Endodermal cell (in vitro differentiated cells): ENCODE results near the gene THEMIS2. TPM values are rescaled to one million over a fixed set of nuclear protein-coding genes. Genes with fewer than 3 reads are reported as not detected.

Experiments
- DNase-seq: peaks from one replicate; pipeline ENCODE4 v3.0.0-alpha.2; 2017
- H3K27ac ChIP-seq: 2 replicates; pipeline ENCODE4 v1.5.1; 2013; ENCODE audit warnings: mild to moderate bottlenecking, low read depth, low read length, moderate library complexity
- H3K27me3 ChIP-seq: 2 replicates; pipeline ENCODE4 v1.6.1; 2013; ENCODE audit warnings: mild to moderate bottlenecking, low read length, moderate library complexity; ENCODE audit not compliant: insufficient read depth, control insufficient read depth, poor library complexity, severe bottlenecking
- H3K36me3 ChIP-seq: 2 replicates; pipeline ENCODE4 v1.7.0; 2013; ENCODE audit warnings: mild to moderate bottlenecking, low read length, moderate library complexity; ENCODE audit not compliant: control insufficient read depth, insufficient read depth
- H3K4me1 ChIP-seq: one replicate; pipeline ENCODE4 v1.7.0; 2013; ENCODE audit warnings: low read length; ENCODE audit not compliant: control insufficient read depth, insufficient read depth
- H3K4me3 ChIP-seq: 2 replicates; pipeline ENCODE4 v1.5.1; 2013; ENCODE audit warnings: mild to moderate bottlenecking, low read length, moderate library complexity
- H3K9ac ChIP-seq: 2 replicates; pipeline ENCODE4 v1.6.1; 2013; ENCODE audit warnings: mild to moderate bottlenecking, low read length, moderate library complexity; ENCODE audit not compliant: poor library complexity, severe bottlenecking; ENCODE audit errors: extremely low read depth
- H3K9me3 ChIP-seq: 2 replicates; pipeline ENCODE4 v1.6.1; 2013; ENCODE audit warnings: mild to moderate bottlenecking, low read length, moderate library complexity; ENCODE audit not compliant: control insufficient read depth
- H3K27ac Mint-ChIP-seq: 2 replicates; pipeline ENCODE4 v1.8.0; 2020; ENCODE audit warnings: mixed read lengths
- H3K27me3 Mint-ChIP-seq: 2 replicates; pipeline ENCODE4 v1.8.0; 2021; ENCODE audit warnings: mild to moderate bottlenecking, mixed read lengths; ENCODE audit not compliant: insufficient read depth
- H3K36me3 Mint-ChIP-seq: 2 replicates; pipeline ENCODE4 v1.8.0; 2020; ENCODE audit warnings: low read depth, mixed read lengths
- H3K4me1 Mint-ChIP-seq: 2 replicates; pipeline ENCODE4 v1.8.0; 2020; ENCODE audit warnings: mixed read lengths
- H3K4me3 Mint-ChIP-seq: 2 replicates; pipeline ENCODE4 v1.8.0; 2020; ENCODE audit warnings: mild to moderate bottlenecking, moderate library complexity, mixed read lengths
- H3K9me3 Mint-ChIP-seq: 2 replicates; pipeline ENCODE4 v1.8.0; 2020; ENCODE audit warnings: mild to moderate bottlenecking, mixed read lengths
- CTCF ChIP-seq: fragments of 200-600 bp; sonication (generic); conservative IDR thresholded peaks from 2 replicates; pipeline ENCODE4 v1.5.0; 2021; ENCODE audit warnings: antibody characterized with exemption, mild to moderate bottlenecking
- WGBS, 2 experiments: methylation state at CpG; one replicate each; pipeline versions ENCODE4 v1.1.5 to v1.1.7; 2013; ENCODE audit warnings: missing lambda C conversion rate in 2 of 2, mixed read lengths in 1 of 2; ENCODE audit not compliant: insufficient coverage in 1 of 2, insufficient read length in 1 of 2; 5-methylcytosine and 5-hydroxymethylcytosine counted together
- total RNA-seq, 2 donors: library from RNA; stranded (reverse); fragmentation: NEBNext Ultra II Directional in 1 of 2; extraction: Animal tissue kit (Norgen Biotek cat#: 25700) in 1 of 2; gene quantifications; 2 replicates in 1 of 2; 3 replicates in 1 of 2; pipeline ENCODE4 v1.2.1, GENCODE V29; 2021

The THEMIS2 gene
- total RNA-seq, 2 donors from 2014 or later, result 8.5 to 8.8 TPM

GRCh38 chr1:27886353-27886679, 14.0 kb downstream of the THEMIS2 start:
- DNase-seq, result no peak
- Histone ChIP-seq H3K36me3 (peaks cover 27% of the 10 kb centered on the region), H3K27me3 (no peaks in the 10 kb centered on the region), H3K9ac (no peak overlapping the region), H3K4me1 (no peaks in the 10 kb centered on the region), H3K4me3 (no peak overlapping the region), H3K9me3 (no peaks in the 10 kb centered on the region), H3K27ac (no peak overlapping the region)
- no peak for TF ChIP-seq CTCF
- Mint-ChIP-seq H3K4me1 (peaks cover 12% of the 10 kb centered on the region), H3K27ac (no peak overlapping the region), H3K27me3 (no peaks in the 10 kb centered on the region), H3K36me3 (peaks cover 48% of the 10 kb centered on the region), H3K4me3 (no peak overlapping the region), H3K9me3 (no peaks in the 10 kb centered on the region)
- 100% methylated on average over 2 of the region's 2 CpGs; no CpG with 5 or more reads in 1 of the 2 experiments for WGBS, 2 experiments

GRCh38 chr1:27886744-27887143, 14.4 kb downstream of the THEMIS2 start:
- H3K9me3 ChIP-seq, result no peaks in the 10 kb centered on the region
- no peak overlapping the region for H3K27ac Mint-ChIP-seq
- H3K27me3 ChIP-seq, result no peaks in the 10 kb centered on the region
- no peak overlapping the region for H3K9ac ChIP-seq
- WGBS, 2 experiments, result 94 to 99% methylated on average over 3 of the region's 3 CpGs
- no peaks in the 10 kb centered on the region for H3K4me1 ChIP-seq
- no peak for DNase-seq
- H3K4me3 Mint-ChIP-seq, result no peak overlapping the region
- no peak for TF ChIP-seq CTCF
- H3K27ac ChIP-seq, result no peak overlapping the region
- no peaks in the 10 kb centered on the region for H3K27me3 Mint-ChIP-seq
- peaks cover 12% of the 10 kb centered on the region for H3K4me1 Mint-ChIP-seq
- no peak overlapping the region for H3K4me3 ChIP-seq
- H3K36me3 ChIP-seq, result peaks cover 31% of the 10 kb centered on the region
- H3K36me3 Mint-ChIP-seq, result peaks cover 51% of the 10 kb centered on the region
- H3K9me3 Mint-ChIP-seq, result no peaks in the 10 kb centered on the region

GRCh38 chr1:27887215-27888021, 15.1 kb downstream of the THEMIS2 start:
- H3K27me3 ChIP-seq, result no peaks in the 10 kb centered on the region
- no peak for TF ChIP-seq CTCF
- H3K36me3 ChIP-seq, result peaks cover 38% of the 10 kb centered on the region
- no peaks in the 10 kb centered on the region for H3K9me3 Mint-ChIP-seq
- no peak for DNase-seq
- no peaks in the 10 kb centered on the region for H3K27me3 Mint-ChIP-seq
- H3K27ac Mint-ChIP-seq, result peak overlapping the region; percentile 31
- whole genome bisulfite sequencing, 2 experiments, result 89 to 95% methylated on average over 6 to 8 of the region's 8 CpGs
- no peak overlapping the region for H3K27ac ChIP-seq
- no peaks in the 10 kb centered on the region for H3K9me3 ChIP-seq
- peaks cover 12% of the 10 kb centered on the region for H3K4me1 Mint-ChIP-seq
- H3K4me3 Mint-ChIP-seq, result no peak overlapping the region
- H3K9ac ChIP-seq, result no peak overlapping the region
- H3K4me3 ChIP-seq, result no peak overlapping the region
- no peaks in the 10 kb centered on the region for H3K4me1 ChIP-seq
- H3K36me3 Mint-ChIP-seq, result peaks cover 53% of the 10 kb centered on the region
